Lower lobe of right lung (tissue), 2 donors: ENCODE measurements around the gene FZD7. TPM values are rescaled to one million over a fixed set of nuclear protein-coding genes. Genes with fewer than 3 reads are reported as not detected.

Experiments used
- ATAC-seq, 2 donors: fragments of 200-7000 bp; cut with Tn5 transposase; one replicate each; pipeline ENCODE4 v1.9.1; 2020 to 2022; ENCODE audit warnings: mild to moderate bottlenecking in 2 of 2, moderate library complexity in 2 of 2
- DNase-seq: peaks from one replicate; pipeline ENCODE4 v3.0.0-alpha.2; 2020
- H3K27ac ChIP-seq: fragments of 200-600 bp; one replicate; pipeline ENCODE4 v1.8.0; 2022
- H3K27me3 ChIP-seq: fragments of 200-600 bp; one replicate; pipeline ENCODE4 v1.8.0; 2022; ENCODE audit warnings: low read depth
- H3K36me3 ChIP-seq: fragments of 200-600 bp; one replicate; pipeline ENCODE4 v1.8.0; 2022; ENCODE audit warnings: mild to moderate bottlenecking
- H3K4me1 ChIP-seq: fragments of 200-600 bp; one replicate; pipeline ENCODE4 v1.8.0; 2022
- H3K4me3 ChIP-seq: fragments of 200-600 bp; one replicate; pipeline ENCODE4 v1.8.0; 2022; ENCODE audit warnings: mild to moderate bottlenecking
- H3K9me3 ChIP-seq: fragments of 200-600 bp; one replicate; pipeline ENCODE4 v1.8.0; 2022
- CTCF ChIP-seq: fragments of 200-600 bp; IDR thresholded peaks from one replicate; pipeline ENCODE4 v1.8.0; 2022; ENCODE audit warnings: antibody characterized with exemption, mild to moderate bottlenecking
- intact Hi-C: fragments of 100-400 bp; cut with DNase I; formaldehyde crosslinking; loops from one replicate; pipeline ENCODE4 v1.11.0; 2022
- total RNA-seq: library from RNA; stranded (reverse); fragmentation: NEBNext Ultra II Directional; extraction: Animal tissue kit (Norgen Biotek cat#: 25700); gene quantifications from one replicate; pipeline ENCODE4 v1.2.1, GENCODE V29; 2021
- donor health status: DM: no; HTN: yes; CAD: no; lungs with severe emphysema.

Gene FZD7
- total RNA-seq, 1 donor from 2014 or later: 15.2 TPM

GRCh38 chr2:201996679-201997314, 36.9 kb upstream of the FZD7 start:
- no peak for ATAC-seq
- no peak for TF ChIP-seq CTCF
- intact Hi-C loops: no loop called here
- Histone ChIP-seq H3K4me3 (no peak overlapping the region), H3K27ac (no peak overlapping the region), H3K9me3 (no peaks in the 10 kb centered on the region), H3K27me3 (peaks cover 4% of the 10 kb centered on the region), H3K4me1 (no peaks in the 10 kb centered on the region), H3K36me3 (no peaks in the 10 kb centered on the region)
- no peak for DNase-seq

GRCh38 chr2:201999279-201999678, 34.4 kb upstream of the FZD7 start:
- no peaks in the 10 kb centered on the region for H3K9me3 ChIP-seq
- no peak for TF ChIP-seq CTCF
- DNase-seq: no peak
- no peak overlapping the region for H3K4me3 ChIP-seq
- peak in 1 of 2 donors; percentile 17 for ATAC-seq
- no peak overlapping the region for H3K27ac ChIP-seq
- H3K27me3 ChIP-seq: peaks cover 4% of the 10 kb centered on the region
- H3K4me1 ChIP-seq: no peaks in the 10 kb centered on the region
- no peaks in the 10 kb centered on the region for H3K36me3 ChIP-seq
- intact Hi-C loops: no loop called here

GRCh38 chr2:202001826-202002225, 31.8 kb upstream of the FZD7 start:
- Histone ChIP-seq H3K27ac (no peak overlapping the region), H3K36me3 (no peaks in the 10 kb centered on the region), H3K4me3 (no peak overlapping the region), H3K4me1 (no peaks in the 10 kb centered on the region), H3K9me3 (no peaks in the 10 kb centered on the region), H3K27me3 (no peaks in the 10 kb centered on the region)
- intact Hi-C loops: no loop called here
- DNase-seq (no peak), ATAC-seq (no peak)
- TF ChIP-seq CTCF: no peak

- no peaks in the 10 kb centered on the region for H3K9me3 ChIP-seq
- intact Hi-C loops: no loop called here
- DNase-seq (no peak), ATAC-seq (no peak)
- H3K4me1 ChIP-seq: no peaks in the 10 kb centered on the region
- H3K27me3 ChIP-seq: no peaks in the 10 kb centered on the region
- H3K4me3 ChIP-seq: no peak overlapping the region
- no peak overlapping the region for H3K27ac ChIP-seq
- no peaks in the 10 kb centered on the region for H3K36me3 ChIP-seq
- TF ChIP-seq CTCF: no peak
These were observed 31.3 kb upstream of the FZD7 start for GRCh38 chr2:202002381-202002780.

- H3K27ac ChIP-seq: no peak overlapping the region
- intact Hi-C loops: no loop called here
- no peak for ATAC-seq
- peaks cover 5% of the 10 kb centered on the region for H3K4me1 ChIP-seq
- H3K36me3 ChIP-seq: no peaks in the 10 kb centered on the region
- H3K4me3 ChIP-seq: no peak overlapping the region
- H3K9me3 ChIP-seq: no peaks in the 10 kb centered on the region
- DNase-seq: no peak
- TF ChIP-seq CTCF: no peak
- no peaks in the 10 kb centered on the region for H3K27me3 ChIP-seq
These were observed 28.3 kb upstream of the FZD7 start for GRCh38 chr2:202005272-202005887.
